GM23338 (cell line): Measurements from ENCODE around the gene UQCR11. TPM values are rescaled to one million over a fixed set of nuclear protein-coding genes. Genes with fewer than 3 reads are reported as not detected.

ENCODE experiments used
- ATAC-seq: fragments of 200-7000 bp; cut with Tn5 transposase; 3 replicates; pipeline ENCODE4 v1.9.1; 2020
- DNase-seq: peaks from one replicate; pipeline ENCODE4 v3.0.0-alpha.2; 2015; ENCODE audit warnings: low spot score
- H2AFZ ChIP-seq: fragments of 200-600 bp; sonication (generic); 2 replicates; pipeline ENCODE4 v1.8.0; 2016; ENCODE audit warnings: antibody characterized with exemption, mild to moderate bottlenecking, moderate library complexity
- H3F3A ChIP-seq: fragments of 200-600 bp; sonication (generic); replicated peaks from 2 replicates; pipeline ENCODE4 v1.8.0; 2017; ENCODE audit warnings: antibody characterized with exemption, mixed run types, low read depth
- H3K27ac ChIP-seq: fragments of 200-600 bp; sonication (generic); 2 replicates; pipeline ENCODE4 v1.6.1; 2016; ENCODE audit warnings: low read depth
- H3K27me3 ChIP-seq: fragments of 200-600 bp; sonication (generic); 2 replicates; pipeline ENCODE4 v1.8.0; 2016; ENCODE audit warnings: mild to moderate bottlenecking, mixed run types, moderate library complexity; ENCODE audit not compliant: insufficient read depth
- H3K36me3 ChIP-seq: fragments of 200-600 bp; sonication (generic); 2 replicates; pipeline ENCODE4 v1.8.0; 2016; ENCODE audit warnings: mild to moderate bottlenecking; ENCODE audit not compliant: insufficient read depth
- H3K4me1 ChIP-seq: fragments of 200-600 bp; sonication (generic); 2 replicates; pipeline ENCODE4 v1.8.0; 2016; ENCODE audit warnings: mild to moderate bottlenecking, moderate library complexity; ENCODE audit not compliant: insufficient read depth
- H3K4me2 ChIP-seq: fragments of 200-600 bp; sonication (generic); 2 replicates; pipeline ENCODE4 v1.7.1; 2017; ENCODE audit warnings: mixed run types
- H3K4me3 ChIP-seq: fragments of 200-600 bp; sonication (generic); 2 replicates; pipeline ENCODE4 v1.6.1; 2016; ENCODE audit warnings: mixed run types
- H3K79me2 ChIP-seq: fragments of 200-600 bp; sonication (generic); replicated peaks from 2 replicates; pipeline ENCODE4 v1.8.0; 2017; ENCODE audit warnings: mild to moderate bottlenecking; ENCODE audit not compliant: insufficient read depth
- H3K9me2 ChIP-seq: fragments of 200-600 bp; sonication (generic); 2 replicates; pipeline ENCODE4 v1.8.0; 2017; ENCODE audit not compliant: insufficient read depth
- H4K20me1 ChIP-seq: fragments of 200-600 bp; sonication (generic); replicated peaks from 2 replicates; pipeline ENCODE4 v1.8.0; 2017; ENCODE audit warnings: mild to moderate bottlenecking; ENCODE audit not compliant: insufficient read depth
- H3K27ac Mint-ChIP-seq: 2 replicates; pipeline ENCODE4 v1.8.0; 2020; ENCODE audit warnings: inconsistent platforms, mild to moderate bottlenecking, moderate library complexity, mixed read lengths
- H3K27me3 Mint-ChIP-seq: 3 replicates; pipeline ENCODE4 v1.8.0; 2022; ENCODE audit warnings: low read depth, mild to moderate bottlenecking, moderate library complexity, mixed read lengths, inconsistent platforms; ENCODE audit not compliant: insufficient read depth, poor library complexity
- H3K36me3 Mint-ChIP-seq: 3 replicates; pipeline ENCODE4 v1.8.0; 2021; ENCODE audit warnings: low read depth, mild to moderate bottlenecking, inconsistent platforms, moderate library complexity, mixed read lengths
- H3K4me1 Mint-ChIP-seq: 3 replicates; pipeline ENCODE4 v1.8.0; 2020; ENCODE audit warnings: mild to moderate bottlenecking, inconsistent platforms, mixed read lengths
- H3K4me3 Mint-ChIP-seq: 3 replicates; pipeline ENCODE4 v1.8.0; 2021; ENCODE audit warnings: moderate library complexity, mild to moderate bottlenecking, inconsistent platforms, mixed read lengths
- H3K9me3 Mint-ChIP-seq: 3 replicates; pipeline ENCODE4 v1.8.0; 2020; ENCODE audit warnings: moderate library complexity, mild to moderate bottlenecking, inconsistent platforms, mixed read lengths
- EZH2 ChIP-seq: fragments of 200-600 bp; sonication (generic); IDR thresholded peaks from one replicate; pipeline ENCODE4 v1.8.0; 2017; ENCODE audit warnings: antibody characterized with exemption, mild to moderate bottlenecking, low read depth; ENCODE audit not compliant: unreplicated experiment
- EZH2phosphoT487 ChIP-seq: fragments of 200-600 bp; sonication (generic); IDR thresholded peaks from one replicate; pipeline ENCODE4 v1.8.1; 2018; ENCODE audit warnings: antibody characterized with exemption; ENCODE audit not compliant: unreplicated experiment
- JUNB ChIP-seq: IDR thresholded peaks from one replicate; pipeline ENCODE4 v1.6.1; 2016; ENCODE audit warnings: antibody characterized with exemption; ENCODE audit not compliant: unreplicated experiment
- NANOG ChIP-seq: IDR thresholded peaks from 2 replicates; pipeline ENCODE4 v1.6.1; 2016; ENCODE audit warnings: antibody characterized with exemption, borderline replicate concordance
- STAT1 ChIP-seq: IDR thresholded peaks from one replicate; pipeline ENCODE4 v1.6.1; 2016; ENCODE audit warnings: antibody characterized with exemption; ENCODE audit not compliant: unreplicated experiment
- ZNF114 ChIP-seq: fragments of 250-450 bp; sonication (Bioruptor Pico); IDR thresholded peaks from 2 replicates; pipeline ENCODE4 v1.5.0; 2020; ENCODE audit warnings: mild to moderate bottlenecking, moderate library complexity
- ZNF331 ChIP-seq: fragments of 250-450 bp; sonication (Bioruptor Pico); IDR thresholded peaks from 2 replicates; pipeline ENCODE4 v1.5.0; 2020; ENCODE audit warnings: low read depth, mild to moderate bottlenecking, moderate library complexity
- polyA plus RNA-seq: library from polyadenylated mRNA; unstranded; fragments of >200 nt; fragmentation: Nextera tagmentation; extraction: Ambion mirVana; gene quantifications from 2 replicates; pipeline ENCODE4 v1.2.1, GENCODE V29; 2016
- total RNA-seq: library from RNA; depleted of rRNA; stranded (reverse); fragments of >200 nt; shearing (Covaris generic); gene quantifications from 2 replicates; pipeline ENCODE4 v1.2.3, GENCODE V29; 2014
- TF ChIP-seq, protein P1 (sequence below): fragments of 250-450 bp; sonication (Bioruptor Pico); IDR thresholded peaks from 2 replicates; pipeline ENCODE4 v1.5.0; 2020; ENCODE audit warnings: mild to moderate bottlenecking, moderate library complexity

UQCR11 gene
- total and polyA plus RNA-seq, 2 experiments from 2014 or later = 46.4 to 413 TPM

GRCh38 chr19:1648459-1648849, 43.2 kb upstream of the UQCR11 start:
- Histone ChIP-seq H3K4me2 (no peak overlapping the region), H3K27ac (no peak overlapping the region), H3K9me2 (no peaks in the 10 kb centered on the region), H3F3A (peaks cover 7% of the 10 kb centered on the region; the same call in 1 of the 2 replicates), H4K20me1 (peaks cover 9% of the 10 kb centered on the region), H3K4me3 (no peak overlapping the region), H3K36me3 (peaks cover 13% of the 10 kb centered on the region; the same call in 1 of the 2 replicates), H2AFZ (no peak overlapping the region), H3K4me1 (peaks cover 10% of the 10 kb centered on the region), H3K79me2 (peaks cover 62% of the 10 kb centered on the region), H3K27me3 (no peaks in the 10 kb centered on the region)
- ATAC-seq (no peak), DNase-seq (no peak)
- TF ChIP-seq STAT1 (no peak), EZH2 (no peak), EZH2phosphoT487 (no peak), ZNF114 (no peak), ZNF331 (CRISPR knock-in tag) (no peak), JUNB (no peak), NANOG (no peak)
- TF ChIP-seq, protein P1, sequence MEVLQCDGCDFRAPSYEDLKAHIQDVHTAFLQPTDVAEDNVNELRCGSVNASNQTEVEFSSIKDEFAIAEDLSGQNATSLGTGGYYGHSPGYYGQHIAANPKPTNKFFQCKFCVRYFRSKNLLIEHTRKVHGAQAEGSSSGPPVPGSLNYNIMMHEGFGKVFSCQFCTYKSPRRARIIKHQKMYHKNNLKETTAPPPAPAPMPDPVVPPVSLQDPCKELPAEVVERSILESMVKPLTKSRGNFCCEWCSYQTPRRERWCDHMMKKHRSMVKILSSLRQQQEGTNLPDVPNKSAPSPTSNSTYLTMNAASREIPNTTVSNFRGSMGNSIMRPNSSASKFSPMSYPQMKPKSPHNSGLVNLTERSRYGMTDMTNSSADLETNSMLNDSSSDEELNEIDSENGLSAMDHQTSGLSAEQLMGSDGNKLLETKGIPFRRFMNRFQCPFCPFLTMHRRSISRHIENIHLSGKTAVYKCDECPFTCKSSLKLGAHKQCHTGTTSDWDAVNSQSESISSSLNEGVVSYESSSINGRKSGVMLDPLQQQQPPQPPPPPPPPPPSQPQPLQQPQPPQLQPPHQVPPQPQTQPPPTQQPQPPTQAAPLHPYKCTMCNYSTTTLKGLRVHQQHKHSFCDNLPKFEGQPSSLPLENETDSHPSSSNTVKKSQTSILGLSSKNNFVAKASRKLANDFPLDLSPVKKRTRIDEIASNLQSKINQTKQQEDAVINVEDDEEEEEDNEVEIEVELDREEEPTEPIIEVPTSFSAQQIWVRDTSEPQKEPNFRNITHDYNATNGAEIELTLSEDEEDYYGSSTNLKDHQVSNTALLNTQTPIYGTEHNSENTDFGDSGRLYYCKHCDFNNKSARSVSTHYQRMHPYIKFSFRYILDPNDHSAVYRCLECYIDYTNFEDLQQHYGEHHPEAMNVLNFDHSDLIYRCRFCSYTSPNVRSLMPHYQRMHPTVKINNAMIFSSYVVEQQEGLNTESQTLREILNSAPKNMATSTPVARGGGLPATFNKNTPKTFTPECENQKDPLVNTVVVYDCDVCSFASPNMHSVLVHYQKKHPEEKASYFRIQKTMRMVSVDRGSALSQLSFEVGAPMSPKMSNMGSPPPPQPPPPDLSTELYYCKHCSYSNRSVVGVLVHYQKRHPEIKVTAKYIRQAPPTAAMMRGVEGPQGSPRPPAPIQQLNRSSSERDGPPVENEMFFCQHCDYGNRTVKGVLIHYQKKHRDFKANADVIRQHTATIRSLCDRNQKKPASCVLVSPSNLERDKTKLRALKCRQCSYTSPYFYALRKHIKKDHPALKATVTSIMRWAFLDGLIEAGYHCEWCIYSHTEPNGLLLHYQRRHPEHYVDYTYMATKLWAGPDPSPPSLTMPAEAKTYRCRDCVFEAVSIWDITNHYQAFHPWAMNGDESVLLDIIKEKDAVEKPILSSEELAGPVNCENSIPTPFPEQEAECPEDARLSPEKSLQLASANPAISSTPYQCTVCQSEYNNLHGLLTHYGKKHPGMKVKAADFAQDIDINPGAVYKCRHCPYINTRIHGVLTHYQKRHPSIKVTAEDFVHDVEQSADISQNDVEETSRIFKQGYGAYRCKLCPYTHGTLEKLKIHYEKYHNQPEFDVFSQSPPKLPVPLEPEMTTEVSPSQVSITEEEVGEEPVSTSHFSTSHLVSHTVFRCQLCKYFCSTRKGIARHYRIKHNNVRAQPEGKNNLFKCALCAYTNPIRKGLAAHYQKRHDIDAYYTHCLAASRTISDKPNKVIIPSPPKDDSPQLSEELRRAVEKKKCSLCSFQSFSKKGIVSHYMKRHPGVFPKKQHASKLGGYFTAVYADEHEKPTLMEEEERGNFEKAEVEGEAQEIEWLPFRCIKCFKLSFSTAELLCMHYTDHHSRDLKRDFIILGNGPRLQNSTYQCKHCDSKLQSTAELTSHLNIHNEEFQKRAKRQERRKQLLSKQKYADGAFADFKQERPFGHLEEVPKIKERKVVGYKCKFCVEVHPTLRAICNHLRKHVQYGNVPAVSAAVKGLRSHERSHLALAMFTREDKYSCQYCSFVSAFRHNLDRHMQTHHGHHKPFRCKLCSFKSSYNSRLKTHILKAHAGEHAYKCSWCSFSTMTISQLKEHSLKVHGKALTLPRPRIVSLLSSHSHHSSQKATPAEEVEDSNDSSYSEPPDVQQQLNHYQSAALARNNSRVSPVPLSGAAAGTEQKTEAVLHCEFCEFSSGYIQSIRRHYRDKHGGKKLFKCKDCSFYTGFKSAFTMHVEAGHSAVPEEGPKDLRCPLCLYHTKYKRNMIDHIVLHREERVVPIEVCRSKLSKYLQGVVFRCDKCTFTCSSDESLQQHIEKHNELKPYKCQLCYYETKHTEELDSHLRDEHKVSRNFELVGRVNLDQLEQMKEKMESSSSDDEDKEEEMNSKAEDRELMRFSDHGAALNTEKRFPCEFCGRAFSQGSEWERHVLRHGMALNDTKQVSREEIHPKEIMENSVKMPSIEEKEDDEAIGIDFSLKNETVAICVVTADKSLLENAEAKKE (CRISPR knock-in tag) = no peak
- Mint-ChIP-seq H3K27me3 (peaks cover 22% of the 10 kb centered on the region), H3K36me3 (peaks cover 55% of the 10 kb centered on the region), H3K4me1 (peaks cover 14% of the 10 kb centered on the region; the same call in 2 of the 3 replicates), H3K27ac (no peak overlapping the region), H3K9me3 (peaks cover 3% of the 10 kb centered on the region; the same call in 1 of the 3 replicates), H3K4me3 (no peak overlapping the region)
